ENCODE data around the gene GARIN5A.
A peak's percentile ranks its signal among the peaks of the same experiment; 100 is the strongest.
"Not testable (repeated sequence)": the region's sequence is repeated elsewhere in the genome, so short reads cannot be mapped to it uniquely, and the experiment has no call there.

Gene GARIN5A

GRCh38 chr19:50461066-50461875 is 15.4 kb downstream of the GARIN5A start:
- peak; percentile 34 for DNase-seq

DNA sequence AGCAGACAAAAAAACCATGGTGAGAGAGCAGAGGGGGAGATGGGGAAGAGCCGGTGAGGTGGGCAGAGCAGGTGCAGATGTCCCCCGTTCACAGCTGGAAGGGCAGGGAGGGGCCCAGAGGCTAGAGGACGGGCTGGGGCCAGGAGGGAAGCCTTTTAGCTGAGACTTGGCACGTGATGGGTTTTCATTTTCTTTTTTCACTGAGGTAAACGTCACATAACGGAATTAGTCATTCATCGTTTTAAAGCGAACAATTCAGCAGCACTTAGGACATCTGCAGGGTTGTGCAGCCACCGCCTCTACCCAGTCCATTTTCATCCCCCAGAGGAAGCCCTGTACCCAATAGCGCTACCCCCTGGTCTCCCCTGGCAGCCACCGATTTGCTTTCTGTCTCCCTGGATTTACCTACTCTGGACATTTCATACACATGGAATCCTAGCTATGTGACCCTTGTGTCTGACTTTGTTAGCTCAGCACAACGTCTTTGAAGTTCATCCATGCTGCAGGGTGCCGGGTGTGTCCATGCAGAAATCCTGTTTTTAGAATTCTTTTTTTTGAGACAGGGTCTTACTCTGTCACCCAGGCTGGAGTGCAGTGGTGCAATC is 16.4 kb downstream of the GARIN5A start:
- DNase-seq = no peak

- no peak for DNase-seq
Observed at GRCh38 chr19:50459638-50460037, 17.0 kb downstream of the GARIN5A start.

DNA sequence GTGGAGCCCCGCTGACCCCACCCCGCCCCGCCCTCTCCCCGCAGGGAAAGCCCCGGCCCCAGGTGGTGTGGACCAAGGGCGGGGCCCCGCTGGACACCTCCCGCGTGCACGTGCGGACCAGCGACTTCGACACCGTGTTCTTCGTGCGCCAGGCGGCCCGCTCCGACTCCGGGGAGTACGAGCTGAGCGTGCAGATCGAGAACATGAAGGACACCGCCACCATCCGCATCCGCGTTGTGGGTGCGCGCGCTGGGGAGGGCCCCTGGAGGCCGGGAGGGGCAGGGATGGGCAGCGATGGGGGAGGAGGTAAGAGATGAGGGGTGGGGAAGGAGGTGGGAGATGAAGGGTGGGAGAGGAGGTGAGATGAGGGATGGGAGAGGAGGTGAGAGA is 17.6 kb downstream of the GARIN5A start:
- no peak for DNase-seq

DNA sequence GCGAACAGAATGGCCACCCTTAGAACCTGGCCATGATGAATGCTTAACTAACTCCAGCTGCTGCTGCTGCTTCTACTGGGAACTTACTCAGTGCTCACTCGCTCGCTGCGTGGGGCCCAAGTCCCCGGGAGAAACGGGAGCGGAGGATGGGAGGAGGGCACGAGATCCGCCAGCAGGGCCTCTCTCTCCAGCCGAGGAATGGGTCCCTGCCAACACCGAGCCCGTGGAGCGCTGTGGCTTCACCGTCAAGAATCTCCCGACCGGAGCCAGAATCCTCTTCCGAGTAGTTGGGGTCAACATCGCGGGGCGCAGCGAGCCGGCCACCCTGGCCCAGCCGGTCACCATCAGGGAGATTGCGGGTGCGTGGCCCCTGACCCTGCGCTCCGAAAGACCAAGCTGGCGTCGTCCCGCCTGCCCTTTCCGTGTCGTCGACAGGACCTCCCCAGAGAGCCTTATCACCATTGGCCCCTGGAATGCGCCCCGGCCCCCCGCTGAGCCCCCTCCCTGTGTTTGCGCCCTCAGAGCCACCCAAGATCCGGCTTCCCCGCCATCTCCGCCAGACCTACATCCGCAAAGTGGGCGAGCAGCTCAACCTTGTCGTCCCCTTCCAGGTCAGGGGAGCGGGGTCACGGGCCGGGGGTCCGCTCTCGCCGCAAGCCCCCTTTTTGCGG is 18.1 kb downstream of the GARIN5A start:
- DNase-seq = no peak

DNA sequence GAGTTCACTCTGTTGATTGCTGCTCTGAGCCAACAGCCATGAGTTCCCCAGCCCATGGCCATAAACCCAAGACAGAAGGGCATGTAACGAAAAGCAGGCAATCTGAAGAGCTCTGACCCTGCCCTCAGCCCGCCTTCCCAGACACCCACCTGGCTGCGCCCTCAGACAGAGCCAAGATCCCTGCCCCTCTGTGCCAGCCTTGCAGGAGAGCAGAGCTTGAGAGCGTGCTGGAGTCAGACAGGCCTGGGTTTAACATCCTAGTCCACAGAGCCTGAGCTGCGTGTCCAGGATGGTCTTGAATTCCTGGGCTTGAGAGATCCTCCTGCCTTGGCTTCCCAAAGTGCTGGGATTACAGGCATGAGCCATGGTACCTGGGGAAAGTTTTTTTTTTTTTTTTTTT is 19.3 kb downstream of the GARIN5A start:
- no peak for DNase-seq

GRCh38 chr19:50455992-50456391 is 20.7 kb downstream of the GARIN5A start:
- no peak for DNase-seq

DNA sequence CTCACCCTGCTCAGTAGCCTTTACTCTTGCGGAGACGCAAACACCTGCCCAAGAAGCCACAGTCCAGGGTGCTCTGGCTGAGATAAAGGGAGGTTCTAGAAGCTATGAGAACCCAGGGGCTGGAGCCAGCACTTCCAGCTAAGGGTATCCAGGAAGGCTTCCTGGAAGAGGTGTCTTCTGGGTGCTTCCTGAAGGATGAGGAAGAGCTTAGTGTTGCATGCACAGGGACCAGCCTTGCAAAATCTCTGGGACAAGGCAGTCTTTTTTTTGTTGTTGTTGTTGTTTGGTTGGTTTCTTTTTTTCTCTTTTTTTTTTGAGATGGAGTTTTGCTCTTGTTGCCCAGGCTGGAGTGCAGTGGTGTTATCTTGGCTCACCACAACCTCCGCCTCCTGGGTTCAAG is 23.4 kb downstream of the GARIN5A start:
- no peak for DNase-seq

GRCh38 chr19:50451223-50451534 is 25.5 kb downstream of the GARIN5A start:
- DNase-seq = no peak

DNA sequence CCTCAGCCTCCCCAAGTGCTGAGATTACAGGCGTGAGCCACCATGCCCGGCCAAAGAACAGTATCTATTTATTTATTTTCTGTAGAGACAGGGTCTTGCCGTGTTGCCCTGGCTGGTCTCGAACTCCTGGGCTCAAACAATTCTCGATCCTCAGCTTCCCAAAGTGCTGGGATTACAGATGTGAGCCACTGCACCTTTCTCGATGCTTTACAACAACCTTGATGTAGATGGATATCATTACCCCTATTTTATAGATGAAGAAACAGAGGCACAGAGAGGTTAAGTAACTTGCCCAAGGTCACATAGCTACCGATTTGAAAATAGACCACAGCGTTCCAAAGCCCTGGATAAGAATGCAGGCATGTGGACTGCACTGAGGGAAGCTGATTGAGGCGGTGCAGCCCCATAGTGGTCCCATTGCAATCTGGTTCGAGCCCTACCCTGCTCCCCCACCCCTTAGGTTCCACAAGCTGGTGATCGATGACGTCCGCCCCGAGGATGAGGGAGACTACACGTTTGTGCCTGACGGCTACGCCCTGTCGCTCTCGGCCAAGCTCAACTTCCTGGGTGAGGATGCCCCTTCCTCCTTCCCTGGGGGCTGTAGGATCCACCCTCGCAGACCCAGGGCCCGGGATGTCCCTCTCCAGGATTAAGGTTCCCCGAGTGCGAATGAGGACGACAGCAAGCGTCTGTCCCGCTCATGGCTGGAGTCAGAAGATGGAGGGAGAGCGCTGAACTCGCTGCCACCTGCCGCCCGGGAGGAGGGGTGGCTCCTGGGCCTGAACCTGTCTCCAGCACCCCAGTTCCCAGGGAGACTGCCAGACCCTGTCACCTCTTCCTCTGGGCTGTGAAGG is 26.1 kb downstream of the GARIN5A start:
- DNase-seq = no peak

DNA sequence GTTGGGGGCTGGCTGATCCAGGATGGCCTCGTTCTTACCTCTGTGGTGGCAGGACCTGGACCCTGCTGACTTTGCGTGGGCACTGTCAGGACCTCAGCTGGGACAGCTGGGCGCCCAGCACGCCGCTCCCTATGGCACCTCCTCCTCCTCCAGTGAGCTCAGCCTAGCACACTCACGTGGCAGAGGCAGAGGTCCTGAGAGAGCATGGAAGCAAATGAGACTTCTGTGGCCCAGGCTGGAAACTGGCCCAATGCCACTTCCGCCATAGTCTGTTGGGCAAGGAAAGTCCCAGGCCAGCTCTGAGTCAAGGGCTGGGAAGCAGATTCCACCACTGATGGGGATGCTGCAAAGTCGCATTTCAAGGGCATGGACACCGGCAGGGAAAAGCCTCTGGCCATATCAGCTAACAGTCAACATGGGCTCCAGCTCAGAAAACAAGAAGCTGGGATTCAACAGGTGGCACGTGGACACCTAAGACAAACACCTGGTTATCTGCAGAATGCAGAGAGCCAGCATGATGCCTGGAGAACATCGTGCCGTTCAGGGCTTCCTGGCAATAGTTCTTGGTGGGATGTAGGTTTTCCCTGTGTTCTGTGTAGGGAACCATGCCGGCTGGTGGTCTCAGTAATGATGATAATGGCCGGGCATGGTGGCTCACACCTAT is 27.3 kb downstream of the GARIN5A start:
- DNase-seq = no peak

GRCh38 chr19:50447750-50448149 is 28.9 kb downstream of the GARIN5A start:
- DNase-seq = no peak

DNA sequence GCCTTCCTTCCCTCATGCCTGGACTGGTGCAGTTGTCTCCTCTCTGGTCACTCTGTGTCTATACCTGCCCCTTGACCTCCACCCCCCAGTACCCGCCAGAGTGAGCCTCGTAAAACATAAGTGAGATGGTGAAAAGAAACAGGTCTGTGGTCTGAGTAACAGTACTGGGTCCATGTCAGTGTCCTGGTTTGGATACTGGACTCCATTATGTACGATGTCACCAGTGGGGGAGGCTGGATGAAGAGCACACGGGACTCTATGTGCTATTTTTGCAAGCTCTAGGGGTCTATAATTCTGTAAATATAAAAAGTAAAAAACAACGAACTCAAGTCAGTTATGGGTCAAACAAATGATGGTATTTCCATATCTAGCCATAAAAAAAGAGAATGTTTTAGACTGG is 29.6 kb downstream of the GARIN5A start:
- no peak for DNase-seq

- DNase-seq = no peak
Observed at GRCh38 chr19:50444059-50444458, 32.6 kb downstream of the GARIN5A start.

- not testable (repeated sequence) for DNase-seq
Observed at GRCh38 chr19:50439130-50439529, 37.5 kb downstream of the GARIN5A start.

DNA sequence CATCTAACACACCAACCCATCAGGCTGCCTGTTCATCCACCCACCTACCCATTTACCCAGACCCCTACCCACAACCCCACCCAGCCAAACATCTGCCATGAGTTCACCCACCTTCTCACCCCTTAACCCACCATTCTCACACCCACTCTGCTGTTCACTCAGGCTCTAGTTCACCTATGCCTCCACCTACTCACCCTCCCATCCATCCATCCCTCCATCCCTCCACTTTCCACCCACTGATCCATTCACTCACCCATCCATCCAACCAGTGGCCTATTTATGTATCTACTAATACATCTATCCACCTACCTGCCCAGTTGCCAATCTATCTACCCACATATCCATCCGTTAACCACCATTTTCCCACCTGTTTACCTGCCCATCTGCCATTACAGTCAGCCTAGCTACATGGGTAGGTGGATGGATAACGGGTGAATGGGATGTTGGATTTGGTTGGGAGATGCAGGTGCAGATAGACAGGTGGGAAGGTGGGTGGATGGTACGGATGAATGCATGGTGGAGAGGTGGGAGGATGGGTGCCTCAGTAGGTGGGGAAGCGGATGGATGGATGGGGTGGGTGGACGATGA is 38.7 kb downstream of the GARIN5A start:
- DNase-seq = no peak

DNA sequence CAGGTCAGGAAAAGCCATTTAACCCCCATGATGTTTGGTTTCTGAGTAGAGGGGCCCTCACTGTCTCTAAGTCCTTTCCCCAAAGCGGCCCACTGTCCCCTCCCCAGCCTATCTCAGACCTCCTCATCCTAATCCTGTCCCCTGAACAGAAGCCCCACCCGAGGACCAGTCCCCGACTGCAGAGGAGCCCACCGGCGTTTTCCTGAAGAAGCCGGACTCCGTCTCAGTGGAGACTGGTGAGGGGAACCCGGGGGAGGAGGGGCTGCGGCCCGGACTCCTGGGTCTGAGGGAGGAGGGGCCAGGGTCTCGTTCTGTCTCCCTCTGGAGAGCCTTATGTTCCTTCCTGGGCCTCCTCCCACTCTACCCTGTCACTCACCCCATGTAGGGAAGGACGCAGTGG is 41.0 kb downstream of the GARIN5A start:
- no peak for DNase-seq

DNA sequence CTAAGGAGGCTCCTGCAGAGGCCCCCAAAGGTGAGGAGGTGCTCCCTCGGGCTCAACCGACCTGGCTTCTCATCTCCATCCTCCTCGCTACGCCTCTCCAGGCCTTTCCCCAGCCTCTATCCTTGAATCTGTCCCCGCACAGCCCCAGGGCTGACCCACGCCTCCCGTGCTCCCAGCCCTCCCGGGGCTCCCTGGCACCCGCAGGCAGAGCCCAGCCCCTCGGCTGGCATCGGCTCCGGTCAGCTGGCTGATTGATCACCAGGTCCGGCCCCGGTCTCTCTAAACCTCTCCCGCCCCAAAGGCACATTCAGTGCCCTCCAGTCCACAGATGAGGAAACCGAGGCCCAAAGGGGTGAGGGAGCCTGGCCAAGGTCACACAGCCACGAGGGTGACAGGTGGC is 41.4 kb downstream of the GARIN5A start:
- no peak for DNase-seq

GRCh38 chr19:50434525-50434924 is 42.1 kb downstream of the GARIN5A start:
- no peak for DNase-seq

- no peak for DNase-seq
Observed at GRCh38 chr19:50433201-50434180, 43.2 kb downstream of the GARIN5A start.

Measured in T-helper 9 cell (primary cell).